GM23338 (cell line): ENCODE results near the gene COBLL1.

Experiments
- CREB1 ChIP-seq: fragments of 250-450 bp; sonication (Bioruptor Pico); IDR thresholded peaks from 2 replicates; pipeline ENCODE4 v1.5.0; 2020; ENCODE audit warnings: low read depth, mild to moderate bottlenecking, moderate library complexity
- EZH2 ChIP-seq: fragments of 200-600 bp; sonication (generic); IDR thresholded peaks from one replicate; pipeline ENCODE4 v1.8.0; 2017; ENCODE audit warnings: antibody characterized with exemption, mild to moderate bottlenecking, low read depth; ENCODE audit not compliant: unreplicated experiment
- EZH2phosphoT487 ChIP-seq: fragments of 200-600 bp; sonication (generic); IDR thresholded peaks from one replicate; pipeline ENCODE4 v1.8.1; 2018; ENCODE audit warnings: antibody characterized with exemption; ENCODE audit not compliant: unreplicated experiment
- POLR2AphosphoS5 ChIP-seq: IDR thresholded peaks from 2 replicates; pipeline ENCODE4 v1.6.1; 2016; ENCODE audit warnings: antibody characterized with exemption, low read depth
- TF ChIP-seq, protein P1 (sequence below), 2 experiments: fragments of 200-600 bp in 1 of 2; sonication (generic) in 1 of 2; conservative IDR thresholded peaks; 2 replicates each; pipeline versions ENCODE4 v1.5.1 to v1.6.1; 2016 to 2017; ENCODE audit warnings: antibody characterized with exemption in 2 of 2, low read depth in 2 of 2, mild to moderate bottlenecking in 2 of 2, moderate library complexity in 1 of 2
- TF ChIP-seq, protein P2 (sequence below): IDR thresholded peaks from 2 replicates; pipeline ENCODE4 v1.6.1; 2016; ENCODE audit warnings: antibody characterized with exemption

DNA sequence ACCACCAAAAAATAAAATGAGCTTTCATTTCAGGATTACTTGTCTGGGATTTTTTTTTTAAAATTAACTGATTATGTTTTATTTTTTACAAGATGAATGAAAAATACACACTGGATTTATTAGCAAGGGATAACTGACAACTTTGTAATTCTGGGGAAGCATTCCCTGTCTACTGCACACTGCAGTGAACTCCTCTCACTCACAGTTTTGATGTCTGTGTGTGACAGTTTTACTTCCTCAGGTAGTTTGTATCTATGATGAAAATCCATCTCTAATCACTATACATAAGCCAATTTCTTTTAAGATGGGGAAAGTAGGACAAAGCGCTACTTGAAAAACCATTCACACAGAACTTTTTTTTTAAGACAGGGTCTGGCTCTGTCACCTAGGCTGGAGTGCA, 94.5 kb downstream of the COBLL1 start:
- TF ChIP-seq EZH2 (no peak), POLR2AphosphoS5 (no peak), EZH2phosphoT487 (no peak), CREB1 (CRISPR knock-in tag) (no peak)
- TF ChIP-seq, protein P1, sequence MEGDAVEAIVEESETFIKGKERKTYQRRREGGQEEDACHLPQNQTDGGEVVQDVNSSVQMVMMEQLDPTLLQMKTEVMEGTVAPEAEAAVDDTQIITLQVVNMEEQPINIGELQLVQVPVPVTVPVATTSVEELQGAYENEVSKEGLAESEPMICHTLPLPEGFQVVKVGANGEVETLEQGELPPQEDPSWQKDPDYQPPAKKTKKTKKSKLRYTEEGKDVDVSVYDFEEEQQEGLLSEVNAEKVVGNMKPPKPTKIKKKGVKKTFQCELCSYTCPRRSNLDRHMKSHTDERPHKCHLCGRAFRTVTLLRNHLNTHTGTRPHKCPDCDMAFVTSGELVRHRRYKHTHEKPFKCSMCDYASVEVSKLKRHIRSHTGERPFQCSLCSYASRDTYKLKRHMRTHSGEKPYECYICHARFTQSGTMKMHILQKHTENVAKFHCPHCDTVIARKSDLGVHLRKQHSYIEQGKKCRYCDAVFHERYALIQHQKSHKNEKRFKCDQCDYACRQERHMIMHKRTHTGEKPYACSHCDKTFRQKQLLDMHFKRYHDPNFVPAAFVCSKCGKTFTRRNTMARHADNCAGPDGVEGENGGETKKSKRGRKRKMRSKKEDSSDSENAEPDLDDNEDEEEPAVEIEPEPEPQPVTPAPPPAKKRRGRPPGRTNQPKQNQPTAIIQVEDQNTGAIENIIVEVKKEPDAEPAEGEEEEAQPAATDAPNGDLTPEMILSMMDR (conservative IDR thresholded peaks at IDR 0.05; ENCODE audit: low read depth in 2 of 2): no peak
- TF ChIP-seq, protein P2, sequence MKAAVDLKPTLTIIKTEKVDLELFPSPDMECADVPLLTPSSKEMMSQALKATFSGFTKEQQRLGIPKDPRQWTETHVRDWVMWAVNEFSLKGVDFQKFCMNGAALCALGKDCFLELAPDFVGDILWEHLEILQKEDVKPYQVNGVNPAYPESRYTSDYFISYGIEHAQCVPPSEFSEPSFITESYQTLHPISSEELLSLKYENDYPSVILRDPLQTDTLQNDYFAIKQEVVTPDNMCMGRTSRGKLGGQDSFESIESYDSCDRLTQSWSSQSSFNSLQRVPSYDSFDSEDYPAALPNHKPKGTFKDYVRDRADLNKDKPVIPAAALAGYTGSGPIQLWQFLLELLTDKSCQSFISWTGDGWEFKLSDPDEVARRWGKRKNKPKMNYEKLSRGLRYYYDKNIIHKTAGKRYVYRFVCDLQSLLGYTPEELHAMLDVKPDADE: no peak
